HepG2 (cell line): ENCODE results near the gene ZNF585A. TPM values are rescaled to one million over a fixed set of nuclear protein-coding genes. Genes with fewer than 3 reads are reported as not detected.

Experiments
- CREM ChIP-seq, 2 experiments: sonication (generic) in 1 of 2; formaldehyde crosslinking in 1 of 2; IDR thresholded peaks; 2 replicates each; pipeline versions ENCODE4 v1.4.0 to v1.6.1; 2016 to 2020; ENCODE audit warnings: antibody characterized with exemption in 1 of 2, mild to moderate bottlenecking in 1 of 2, missing genetic modification reagents in 1 of 2
- KLF9 ChIP-seq: IDR thresholded peaks from 2 replicates; pipeline ENCODE4 v1.6.1; 2016; ENCODE audit warnings: low read depth
- MLLT10 ChIP-seq: sonication (generic); formaldehyde crosslinking; IDR thresholded peaks from 2 replicates; pipeline ENCODE4 v1.4.0; 2020; ENCODE audit warnings: missing genetic modification reagents
- RARG ChIP-seq: sonication (generic); formaldehyde crosslinking; IDR thresholded peaks from 2 replicates; pipeline ENCODE4 v1.4.0; 2020; ENCODE audit warnings: low read depth, mild to moderate bottlenecking, missing genetic modification reagents
- RFXANK ChIP-seq: IDR thresholded peaks from 2 replicates; pipeline ENCODE4 v1.6.1; 2016
- RNF2 ChIP-seq: fragments of 450-650 bp; conservative IDR thresholded peaks from 2 replicates; pipeline ENCODE4 v1.6.1; 2016; ENCODE audit warnings: low read depth
- SMAD9 ChIP-seq: sonication (generic); formaldehyde crosslinking; IDR thresholded peaks from 2 replicates; pipeline ENCODE4 v1.5.1; 2020; ENCODE audit warnings: mild to moderate bottlenecking, missing genetic modification reagents
- SMARCE1 ChIP-seq: fragments of 450-650 bp; IDR thresholded peaks from 2 replicates; pipeline ENCODE4 v1.6.1; 2017; ENCODE audit warnings: borderline replicate concordance
- STAG1 ChIP-seq: sonication (generic); formaldehyde crosslinking; IDR thresholded peaks from 2 replicates; pipeline ENCODE4 v1.4.0; 2020; ENCODE audit warnings: missing genetic modification reagents
- TOE1 ChIP-seq: sonication (generic); formaldehyde crosslinking; IDR thresholded peaks from 2 replicates; pipeline ENCODE4 v1.4.0; 2020; ENCODE audit warnings: mild to moderate bottlenecking, missing genetic modification reagents
- ZMAT3 ChIP-seq: sonication (generic); formaldehyde crosslinking; conservative IDR thresholded peaks from 2 replicates; pipeline ENCODE4 v1.7.0; 2021; ENCODE audit warnings: missing genetic modification reagents
- ZNF678 ChIP-seq: sonication (generic); formaldehyde crosslinking; IDR thresholded peaks from 2 replicates; pipeline ENCODE4 v1.4.0; 2020; ENCODE audit warnings: mild to moderate bottlenecking, missing genetic modification reagents
- polyA plus RNA-seq, 8 experiments: library from polyadenylated mRNA; depleted of rRNA in 3 of 8; stranded (reverse) in 7 of 8; unstranded in 1 of 8; fragments of >200 nt; fragmentation: Illumina TruSeq in 4 of 8; extraction: Trizol in 4 of 8; gene quantifications; 2 replicates each; pipeline versions ENCODE4 v1.2.1 to v1.2.3, GENCODE V29; 2011 to 2016; ENCODE audit warnings: low read depth in 4 of 8, missing spikeins in 1 of 8, mixed read lengths in 1 of 8; ENCODE audit not compliant: insufficient read depth in 1 of 8
- total RNA-seq, 5 experiments: library from RNA; depleted of rRNA; stranded (reverse); fragments of >200 nt; fragmentation: Illumina TruSeq; extraction: Trizol; gene quantifications; 2 replicates each; pipeline ENCODE4 v1.2.3, GENCODE V29; 2016; ENCODE audit warnings: low read depth in 1 of 5
- TF ChIP-seq, protein P1 (sequence below): sonication (generic); formaldehyde crosslinking; IDR thresholded peaks from 2 replicates; pipeline ENCODE4 v1.4.0; 2020; ENCODE audit warnings: missing genetic modification reagents
- TF ChIP-seq, protein P2 (sequence below): fragments of 450-650 bp; IDR thresholded peaks from 2 replicates; pipeline ENCODE4 v1.6.1; 2017
- TF ChIP-seq, protein P3 (sequence below), 2 experiments: sonication (generic) in 1 of 2; formaldehyde crosslinking in 1 of 2; IDR thresholded peaks; 2 replicates each; pipeline versions ENCODE4 v1.4.0 to v1.6.1; 2018 to 2020; ENCODE audit warnings: missing genetic modification reagents in 2 of 2, borderline replicate concordance in 1 of 2, low read depth in 1 of 2, mild to moderate bottlenecking in 1 of 2, missing biosample characterization in 1 of 2
- TF ChIP-seq, protein P4 (sequence below): fragments of 450-650 bp; IDR thresholded peaks from 2 replicates; pipeline ENCODE4 v1.6.1; 2016
- TF ChIP-seq, protein P5 (sequence below): sonication (generic); formaldehyde crosslinking; IDR thresholded peaks from 2 replicates; pipeline ENCODE4 v1.5.0; 2020; ENCODE audit warnings: missing genetic modification reagents
- TF ChIP-seq, protein P6 (sequence below): sonication (generic); formaldehyde crosslinking; IDR thresholded peaks from 2 replicates; pipeline ENCODE4 v1.9.0; 2021; ENCODE audit warnings: missing genetic modification reagents, mild to moderate bottlenecking, borderline replicate concordance

The ZNF585A gene
- total and polyA plus RNA-seq, 2 of the 13 experiments (the other 11 are each of a cell fraction or from before 2014, with no cell fraction given), result 7.1 to 8.5 TPM

DNA sequence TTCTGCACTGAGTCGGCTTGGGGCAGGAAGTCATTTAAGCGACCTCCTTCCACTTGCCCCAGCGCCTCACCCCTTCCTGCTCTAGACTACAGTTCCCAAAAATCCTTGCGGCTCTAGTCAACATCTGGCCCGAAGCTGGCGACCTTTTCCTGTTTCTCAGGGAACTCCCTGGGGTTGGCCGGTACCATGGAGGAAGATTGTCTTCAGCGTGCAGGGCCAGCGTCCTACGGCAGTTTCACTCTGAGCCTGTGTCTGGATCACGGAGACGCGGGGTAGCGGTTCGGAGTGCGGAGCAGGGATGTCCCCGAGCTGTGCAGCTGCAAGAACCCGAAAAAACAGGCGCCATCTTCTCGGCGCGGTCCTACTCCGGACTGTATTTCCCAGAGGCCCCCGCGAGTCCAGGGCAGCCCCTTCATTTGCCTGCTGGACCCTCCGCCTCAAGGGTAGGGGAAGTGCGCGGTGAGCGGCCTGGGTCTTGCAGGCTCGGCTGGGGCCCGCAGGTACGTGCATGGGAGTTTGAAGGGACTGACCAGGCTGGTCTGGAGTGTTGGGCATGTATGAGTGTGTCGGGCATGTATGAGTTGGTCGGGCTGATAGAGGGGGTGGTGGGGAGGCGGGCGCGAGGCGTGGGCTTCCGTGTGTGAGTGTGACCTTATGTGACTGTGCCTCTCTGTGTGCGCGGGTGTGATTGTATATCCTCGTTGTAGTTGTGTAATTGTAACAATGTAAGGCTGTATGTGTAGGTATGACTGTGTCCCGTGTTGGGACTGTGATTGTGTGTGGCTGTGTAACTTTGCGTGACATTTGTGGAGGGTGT, 45.5 kb upstream of the ZNF585A start, which contains the start of gene ZNF383 (continued):
- TF ChIP-seq, protein P1, sequence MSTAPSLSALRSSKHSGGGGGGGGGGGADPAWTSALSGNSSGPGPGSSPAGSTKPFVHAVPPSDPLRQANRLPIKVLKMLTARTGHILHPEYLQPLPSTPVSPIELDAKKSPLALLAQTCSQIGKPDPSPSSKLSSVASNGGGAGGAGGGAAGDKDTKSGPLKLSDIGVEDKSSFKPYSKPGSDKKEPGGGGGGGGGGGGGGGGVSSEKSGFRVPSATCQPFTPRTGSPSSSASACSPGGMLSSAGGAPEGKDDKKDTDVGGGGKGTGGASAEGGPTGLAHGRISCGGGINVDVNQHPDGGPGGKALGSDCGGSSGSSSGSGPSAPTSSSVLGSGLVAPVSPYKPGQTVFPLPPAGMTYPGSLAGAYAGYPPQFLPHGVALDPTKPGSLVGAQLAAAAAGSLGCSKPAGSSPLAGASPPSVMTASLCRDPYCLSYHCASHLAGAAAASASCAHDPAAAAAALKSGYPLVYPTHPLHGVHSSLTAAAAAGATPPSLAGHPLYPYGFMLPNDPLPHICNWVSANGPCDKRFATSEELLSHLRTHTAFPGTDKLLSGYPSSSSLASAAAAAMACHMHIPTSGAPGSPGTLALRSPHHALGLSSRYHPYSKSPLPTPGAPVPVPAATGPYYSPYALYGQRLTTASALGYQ, result no peak; the same call in 1 of the 2 replicates
- TF ChIP-seq STAG1 (CRISPR knock-in tag) (no peak), SMAD9 (CRISPR knock-in tag) (no peak), RFXANK (CRISPR knock-in tag) (no peak), KLF9 (CRISPR knock-in tag) (no peak), CREM (IDR thresholded peaks at IDR 0.05) (peak; percentile 98), CREM (CRISPR knock-in tag; IDR thresholded peaks at IDR 0.05) (no peak), TOE1 (CRISPR knock-in tag) (no peak), ZNF678 (CRISPR knock-in tag) (no peak), MLLT10 (CRISPR knock-in tag) (no peak), SMARCE1 (no peak), RNF2 (no peak), RARG (CRISPR knock-in tag) (no peak), ZMAT3 (peak; percentile 79)
- TF ChIP-seq, protein P2, sequence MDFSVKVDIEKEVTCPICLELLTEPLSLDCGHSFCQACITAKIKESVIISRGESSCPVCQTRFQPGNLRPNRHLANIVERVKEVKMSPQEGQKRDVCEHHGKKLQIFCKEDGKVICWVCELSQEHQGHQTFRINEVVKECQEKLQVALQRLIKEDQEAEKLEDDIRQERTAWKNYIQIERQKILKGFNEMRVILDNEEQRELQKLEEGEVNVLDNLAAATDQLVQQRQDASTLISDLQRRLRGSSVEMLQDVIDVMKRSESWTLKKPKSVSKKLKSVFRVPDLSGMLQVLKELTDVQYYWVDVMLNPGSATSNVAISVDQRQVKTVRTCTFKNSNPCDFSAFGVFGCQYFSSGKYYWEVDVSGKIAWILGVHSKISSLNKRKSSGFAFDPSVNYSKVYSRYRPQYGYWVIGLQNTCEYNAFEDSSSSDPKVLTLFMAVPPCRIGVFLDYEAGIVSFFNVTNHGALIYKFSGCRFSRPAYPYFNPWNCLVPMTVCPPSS, result no peak
- TF ChIP-seq, protein P3, sequence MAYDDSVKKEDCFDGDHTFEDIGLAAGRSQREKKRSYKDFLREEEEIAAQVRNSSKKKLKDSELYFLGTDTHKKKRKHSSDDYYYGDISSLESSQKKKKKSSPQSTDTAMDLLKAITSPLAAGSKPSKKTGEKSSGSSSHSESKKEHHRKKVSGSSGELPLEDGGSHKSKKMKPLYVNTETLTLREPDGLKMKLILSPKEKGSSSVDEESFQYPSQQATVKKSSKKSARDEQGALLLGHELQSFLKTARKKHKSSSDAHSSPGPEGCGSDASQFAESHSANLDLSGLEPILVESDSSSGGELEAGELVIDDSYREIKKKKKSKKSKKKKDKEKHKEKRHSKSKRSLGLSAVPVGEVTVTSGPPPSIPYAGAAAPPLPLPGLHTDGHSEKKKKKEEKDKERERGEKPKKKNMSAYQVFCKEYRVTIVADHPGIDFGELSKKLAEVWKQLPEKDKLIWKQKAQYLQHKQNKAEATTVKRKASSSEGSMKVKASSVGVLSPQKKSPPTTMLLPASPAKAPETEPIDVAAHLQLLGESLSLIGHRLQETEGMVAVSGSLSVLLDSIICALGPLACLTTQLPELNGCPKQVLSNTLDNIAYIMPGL (CRISPR knock-in tag; IDR thresholded peaks at IDR 0.05; ENCODE audit: borderline replicate concordance in 1 of 2, low read depth in 1 of 2), result peak; percentile 18 to 87; a peak in 3 of 4 replicates
- TF ChIP-seq, protein P4, sequence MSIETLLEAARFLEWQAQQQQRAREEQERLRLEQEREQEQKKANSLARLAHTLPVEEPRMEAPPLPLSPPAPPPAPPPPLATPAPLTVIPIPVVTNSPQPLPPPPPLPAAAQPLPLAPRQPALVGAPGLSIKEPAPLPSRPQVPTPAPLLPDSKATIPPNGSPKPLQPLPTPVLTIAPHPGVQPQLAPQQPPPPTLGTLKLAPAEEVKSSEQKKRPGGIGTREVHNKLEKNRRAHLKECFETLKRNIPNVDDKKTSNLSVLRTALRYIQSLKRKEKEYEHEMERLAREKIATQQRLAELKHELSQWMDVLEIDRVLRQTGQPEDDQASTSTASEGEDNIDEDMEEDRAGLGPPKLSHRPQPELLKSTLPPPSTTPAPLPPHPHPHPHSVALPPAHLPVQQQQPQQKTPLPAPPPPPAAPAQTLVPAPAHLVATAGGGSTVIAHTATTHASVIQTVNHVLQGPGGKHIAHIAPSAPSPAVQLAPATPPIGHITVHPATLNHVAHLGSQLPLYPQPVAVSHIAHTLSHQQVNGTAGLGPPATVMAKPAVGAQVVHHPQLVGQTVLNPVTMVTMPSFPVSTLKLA, result no peak
- TF ChIP-seq, protein P5, sequence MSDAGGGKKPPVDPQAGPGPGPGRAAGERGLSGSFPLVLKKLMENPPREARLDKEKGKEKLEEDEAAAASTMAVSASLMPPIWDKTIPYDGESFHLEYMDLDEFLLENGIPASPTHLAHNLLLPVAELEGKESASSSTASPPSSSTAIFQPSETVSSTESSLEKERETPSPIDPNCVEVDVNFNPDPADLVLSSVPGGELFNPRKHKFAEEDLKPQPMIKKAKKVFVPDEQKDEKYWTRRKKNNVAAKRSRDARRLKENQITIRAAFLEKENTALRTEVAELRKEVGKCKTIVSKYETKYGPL (CRISPR knock-in tag), result no peak
- TF ChIP-seq, protein P6, sequence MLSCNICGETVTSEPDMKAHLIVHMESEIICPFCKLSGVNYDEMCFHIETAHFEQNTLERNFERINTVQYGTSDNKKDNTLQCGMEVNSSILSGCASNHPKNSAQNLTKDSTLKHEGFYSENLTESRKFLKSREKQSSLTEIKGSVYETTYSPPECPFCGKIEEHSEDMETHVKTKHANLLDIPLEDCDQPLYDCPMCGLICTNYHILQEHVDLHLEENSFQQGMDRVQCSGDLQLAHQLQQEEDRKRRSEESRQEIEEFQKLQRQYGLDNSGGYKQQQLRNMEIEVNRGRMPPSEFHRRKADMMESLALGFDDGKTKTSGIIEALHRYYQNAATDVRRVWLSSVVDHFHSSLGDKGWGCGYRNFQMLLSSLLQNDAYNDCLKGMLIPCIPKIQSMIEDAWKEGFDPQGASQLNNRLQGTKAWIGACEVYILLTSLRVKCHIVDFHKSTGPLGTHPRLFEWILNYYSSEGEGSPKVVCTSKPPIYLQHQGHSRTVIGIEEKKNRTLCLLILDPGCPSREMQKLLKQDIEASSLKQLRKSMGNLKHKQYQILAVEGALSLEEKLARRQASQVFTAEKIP, result no peak
